GM12865 (cell line): Measurements from ENCODE around the gene NCCRP1.

Experiments used
- DNase-seq: peaks from one replicate; pipeline ENCODE4 v3.0.0; 2010; ENCODE audit warnings: low read depth
- H3K4me3 ChIP-seq: 2 replicates; pipeline ENCODE4 v1.5.1; 2011; ENCODE audit warnings: mild to moderate bottlenecking, low read depth, low read length, control low read depth
- CTCF ChIP-seq: IDR thresholded peaks from 2 replicates; pipeline ENCODE4 v1.5.1; 2011; ENCODE audit warnings: low read length, control low read depth, low read depth, inconsistent platforms; ENCODE audit not compliant: insufficient read depth; ENCODE audit errors: missing control alignments

Gene NCCRP1

GRCh38 chr19:39196860-39197562 lies at the start of gene NCCRP1:
Gene NCCRP1, plus strand, starts transcription at chr19:39196964. Its CDS starts 19 bp downstream, at chr19:39196983.
- no peak within 1 kb of the TSS for H3K4me3 ChIP-seq
- DNase-seq: no peak
- no peak for TF ChIP-seq CTCF

- TF ChIP-seq CTCF: no peak
- H3K4me3 ChIP-seq: no peak overlapping the region
- DNase-seq: no peak
Measured at GRCh38 chr19:39147480-39147879, 49.3 kb upstream of the NCCRP1 start.

GRCh38 chr19:39148939-39149529 lies 47.7 kb upstream of the NCCRP1 start:
- no peak overlapping the region for H3K4me3 ChIP-seq
- DNase-seq: no peak
- no peak for TF ChIP-seq CTCF

GRCh38 chr19:39150235-39150634 lies 46.5 kb upstream of the NCCRP1 start:
- TF ChIP-seq CTCF: no peak
- no peak overlapping the region for H3K4me3 ChIP-seq
- DNase-seq: no peak

GRCh38 chr19:39150807-39151600 lies 45.8 kb upstream of the NCCRP1 start:
- DNase-seq: no peak
- no peak for TF ChIP-seq CTCF

GRCh38 chr19:39152066-39152465 lies 44.7 kb upstream of the NCCRP1 start:
- H3K4me3 ChIP-seq: no peak overlapping the region
- no peak for TF ChIP-seq CTCF
- DNase-seq: no peak

More at GRCh38 chr19:39150807-39151600, 45.8 kb upstream of the NCCRP1 start:
- no peak overlapping the region for H3K4me3 ChIP-seq
